Parathyroid adenoma (tissue), 2 donors: Measurements from ENCODE around the gene TRABD2B.

Experiments
- H2AFZ ChIP-seq: fragments of 300-600 bp; sonication (generic); one replicate; pipeline ENCODE4 v1.7.0; 2017; ENCODE audit warnings: antibody characterized with exemption, mild to moderate bottlenecking
- H3K27ac ChIP-seq: fragments of 300-600 bp; sonication (generic); one replicate; pipeline ENCODE4 v1.7.0; 2017
- H3K27me3 ChIP-seq: fragments of 300-600 bp; sonication (generic); one replicate; pipeline ENCODE4 v1.7.0; 2017; ENCODE audit warnings: low read length; ENCODE audit not compliant: control insufficient read depth, insufficient read depth
- H3K36me3 ChIP-seq: fragments of 300-600 bp; sonication (generic); one replicate; pipeline ENCODE4 v1.7.0; 2017; ENCODE audit warnings: low read length; ENCODE audit not compliant: control insufficient read depth, insufficient read depth
- H3K4me1 ChIP-seq: fragments of 300-600 bp; sonication (generic); one replicate; pipeline ENCODE4 v1.7.0; 2017; ENCODE audit warnings: control low read depth
- H3K4me2 ChIP-seq: fragments of 300-600 bp; sonication (generic); one replicate; pipeline ENCODE4 v1.7.0; 2017; ENCODE audit warnings: low read length
- H3K4me3 ChIP-seq: fragments of 300-600 bp; sonication (generic); one replicate; pipeline ENCODE4 v1.7.0; 2017; ENCODE audit warnings: low read depth, low read length
- H3K79me2 ChIP-seq: fragments of 300-600 bp; sonication (generic); one replicate; pipeline ENCODE4 v1.7.0; 2017; ENCODE audit warnings: control low read depth
- H3K9ac ChIP-seq: fragments of 300-600 bp; sonication (generic); one replicate; pipeline ENCODE4 v1.7.0; 2017; ENCODE audit warnings: mild to moderate bottlenecking
- H3K9me3 ChIP-seq: fragments of 300-600 bp; sonication (generic); one replicate; pipeline ENCODE4 v1.7.0; 2017; ENCODE audit warnings: low read length; ENCODE audit not compliant: control insufficient read depth
- CTCF ChIP-seq: fragments of 300-600 bp; sonication (generic); IDR thresholded peaks from one replicate; pipeline ENCODE4 v1.7.0; 2017; ENCODE audit warnings: antibody characterized with exemption, mild to moderate bottlenecking
- donor health status: primary hyperparathyroidism.

The TRABD2B gene

DNA sequence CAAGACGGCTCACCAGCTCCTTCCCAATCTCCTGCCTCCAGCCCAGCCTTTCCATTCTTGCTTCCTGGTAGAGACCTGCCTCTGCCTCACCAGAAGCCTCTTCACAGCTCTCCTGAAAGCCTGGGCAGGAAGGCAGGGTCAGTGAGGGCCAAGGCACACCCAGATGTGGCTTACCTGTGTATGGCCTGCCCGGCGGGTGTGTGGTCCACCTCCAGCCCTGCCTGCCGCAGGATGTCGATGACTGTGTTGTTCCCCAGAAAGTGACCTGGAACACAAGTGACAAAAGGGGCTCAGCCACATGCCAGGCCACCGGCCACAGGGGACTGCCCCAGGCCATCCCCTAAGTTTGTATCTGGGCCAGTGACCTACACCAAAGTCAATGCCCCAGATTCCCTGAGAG is 218.9 kb downstream of the TRABD2B start:
- no peak overlapping the region for H2AFZ ChIP-seq
- H3K9me3 ChIP-seq = no peaks in the 10 kb centered on the region
- TF ChIP-seq CTCF = no peak
- H3K27ac ChIP-seq = no peak overlapping the region
- no peak overlapping the region for H3K4me2 ChIP-seq
- H3K4me1 ChIP-seq = no peaks in the 10 kb centered on the region
- no peaks in the 10 kb centered on the region for H3K36me3 ChIP-seq
- no peak overlapping the region for H3K4me3 ChIP-seq
- no peak overlapping the region for H3K9ac ChIP-seq
- no peaks in the 10 kb centered on the region for H3K27me3 ChIP-seq
- H3K79me2 ChIP-seq = no peaks in the 10 kb centered on the region

DNA sequence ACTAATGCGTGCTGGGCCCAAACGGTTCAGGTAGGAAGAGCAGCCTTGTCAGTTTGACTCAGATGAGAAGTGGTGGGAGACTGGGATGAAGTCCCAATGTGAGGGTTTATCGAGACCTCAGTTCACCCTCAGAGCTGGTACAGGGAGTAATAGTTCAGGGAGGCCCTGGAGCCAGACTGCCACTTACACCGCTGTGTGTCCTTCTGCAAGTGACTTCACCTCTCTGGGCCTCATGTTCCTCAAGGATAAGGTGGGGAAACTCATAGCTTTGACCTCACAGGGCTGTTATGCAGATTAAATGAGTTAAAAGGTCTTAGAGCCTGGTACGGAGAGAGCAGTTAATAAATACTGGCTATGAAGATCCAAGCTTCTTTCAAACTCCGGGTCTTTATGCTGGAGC is 219.9 kb downstream of the TRABD2B start:
- no peak overlapping the region for H2AFZ ChIP-seq
- no peaks in the 10 kb centered on the region for H3K36me3 ChIP-seq
- H3K27ac ChIP-seq = no peak overlapping the region
- no peaks in the 10 kb centered on the region for H3K9me3 ChIP-seq
- no peak overlapping the region for H3K4me3 ChIP-seq
- H3K9ac ChIP-seq = no peak overlapping the region
- no peak for TF ChIP-seq CTCF
- no peaks in the 10 kb centered on the region for H3K79me2 ChIP-seq
- no peaks in the 10 kb centered on the region for H3K4me1 ChIP-seq
- no peak overlapping the region for H3K4me2 ChIP-seq
- H3K27me3 ChIP-seq = no peaks in the 10 kb centered on the region

- H3K36me3 ChIP-seq = no peaks in the 10 kb centered on the region
- H3K27ac ChIP-seq = no peak overlapping the region
These were observed 220.5 kb downstream of the TRABD2B start for GRCh38 chr1:47776667-47777131.

DNA sequence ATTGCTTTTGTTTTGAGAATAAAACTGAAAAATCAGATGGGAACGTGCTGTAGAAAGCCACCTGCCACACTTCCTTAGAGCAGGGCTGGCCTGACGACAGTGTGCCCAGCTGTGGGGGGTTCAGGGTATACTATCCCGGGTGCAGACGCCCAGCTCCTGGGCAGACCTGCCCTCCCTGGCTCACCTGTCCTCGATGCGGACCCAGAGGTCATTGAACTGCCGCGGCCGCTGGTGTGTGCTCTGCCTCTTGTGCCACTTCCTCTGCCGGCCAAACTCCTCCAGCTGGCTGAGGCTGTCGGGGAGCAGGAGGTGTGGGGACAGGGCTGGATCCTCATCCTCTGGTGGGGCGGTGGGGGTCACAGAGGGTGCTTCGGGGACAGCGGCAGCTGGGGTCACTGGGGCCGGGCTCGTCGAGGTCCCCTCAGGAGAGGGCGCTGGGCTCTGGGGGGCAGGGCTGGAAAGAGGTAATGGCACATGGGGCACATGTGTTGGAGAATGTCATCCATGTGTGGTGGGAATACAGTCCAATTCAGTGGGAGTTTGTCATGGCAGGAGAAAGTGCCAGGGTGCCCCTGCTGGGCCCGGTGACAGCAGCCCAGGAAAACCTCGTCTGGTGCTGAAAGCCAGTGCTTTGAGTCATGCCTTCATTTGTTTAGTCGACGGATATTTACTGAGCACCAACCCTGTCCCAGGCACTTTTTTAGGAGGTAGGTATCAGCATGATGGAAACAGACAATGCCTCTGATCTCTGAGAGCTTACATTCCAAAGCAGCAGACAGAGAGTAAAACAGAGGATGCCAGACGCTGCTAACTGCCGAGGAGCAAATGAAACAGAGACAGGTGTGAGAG is 222.0 kb downstream of the TRABD2B start:
- no peaks in the 10 kb centered on the region for H3K27me3 ChIP-seq
- TF ChIP-seq CTCF = no peak
- no peaks in the 10 kb centered on the region for H3K9me3 ChIP-seq
- no peaks in the 10 kb centered on the region for H3K79me2 ChIP-seq
- no peak overlapping the region for H3K27ac ChIP-seq
- H3K4me2 ChIP-seq = no peak overlapping the region
- H3K36me3 ChIP-seq = no peaks in the 10 kb centered on the region
- H3K4me3 ChIP-seq = no peak overlapping the region
- no peak overlapping the region for H3K9ac ChIP-seq
- no peak overlapping the region for H2AFZ ChIP-seq
- no peaks in the 10 kb centered on the region for H3K4me1 ChIP-seq

More at GRCh38 chr1:47776667-47777131, 220.5 kb downstream of the TRABD2B start:
- no peaks in the 10 kb centered on the region for H3K27me3 ChIP-seq
- no peak for TF ChIP-seq CTCF
- no peaks in the 10 kb centered on the region for H3K9me3 ChIP-seq
- H3K9ac ChIP-seq = no peak overlapping the region
- H3K4me3 ChIP-seq = no peak overlapping the region
- H3K79me2 ChIP-seq = no peaks in the 10 kb centered on the region
- H2AFZ ChIP-seq = no peak overlapping the region
- H3K4me2 ChIP-seq = no peak overlapping the region
- no peaks in the 10 kb centered on the region for H3K4me1 ChIP-seq
